Brain microvascular endothelial cell (primary cell): ENCODE measurements around the gene GSG1L.

Experiments used
- DNase-seq: peaks from one replicate; pipeline ENCODE4 v3.0.0-alpha.2; 2020
- H3K27ac ChIP-seq: fragments of 250-450 bp; sonication (Bioruptor Pico); 2 replicates; pipeline ENCODE4 v1.5.1; 2020; ENCODE audit warnings: mild to moderate bottlenecking, moderate library complexity
- H3K27me3 ChIP-seq: fragments of 250-450 bp; sonication (Bioruptor Pico); replicated peaks from 2 replicates; pipeline ENCODE4 v1.5.1; 2020; ENCODE audit warnings: mild to moderate bottlenecking
- H3K36me3 ChIP-seq: fragments of 250-450 bp; sonication (Bioruptor Pico); replicated peaks from 2 replicates; pipeline ENCODE4 v1.5.1; 2020; ENCODE audit warnings: mild to moderate bottlenecking
- H3K4me3 ChIP-seq: 2 replicates; pipeline ENCODE4 v1.5.1; 2011; ENCODE audit warnings: low read depth, mild to moderate bottlenecking, control low read depth, low read length, moderate library complexity
- in situ Hi-C: cut with HindIII; loops from 2 replicates; pipeline ENCODE4 v1.10.0; 2017; ENCODE audit warnings: low sequenced_read_pairs, low pct_ligation_motif_present
- TF ChIP-seq, protein P1 (sequence below): IDR thresholded peaks from 2 replicates; pipeline ENCODE4 v1.5.1; 2011; ENCODE audit warnings: low read depth, mild to moderate bottlenecking, moderate library complexity, low read length, control low read depth, inconsistent platforms; ENCODE audit errors: missing control alignments

GSG1L gene

DNA sequence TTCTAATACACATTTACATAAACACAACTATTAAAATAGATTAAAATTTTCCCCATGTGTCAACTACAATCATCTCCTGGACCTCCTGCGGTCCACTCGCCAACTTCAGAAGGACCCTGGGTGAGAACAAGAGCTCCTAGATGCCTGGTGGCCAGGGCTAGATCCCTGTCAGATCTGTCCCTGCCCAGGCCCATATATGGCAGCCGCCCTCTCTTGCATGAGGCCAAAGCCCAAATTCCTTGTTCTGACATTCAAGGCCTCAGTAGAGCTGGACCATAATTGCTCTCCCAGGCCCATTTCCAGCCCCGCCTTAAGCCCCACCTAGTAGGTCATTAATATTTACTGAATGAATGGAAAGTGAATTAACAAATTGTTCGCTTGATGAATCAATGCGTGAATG, 275.8 kb downstream of the GSG1L start:
- no peak overlapping the region for H3K27ac ChIP-seq
- no peaks in the 10 kb centered on the region for H3K27me3 ChIP-seq
- TF ChIP-seq, protein P1, sequence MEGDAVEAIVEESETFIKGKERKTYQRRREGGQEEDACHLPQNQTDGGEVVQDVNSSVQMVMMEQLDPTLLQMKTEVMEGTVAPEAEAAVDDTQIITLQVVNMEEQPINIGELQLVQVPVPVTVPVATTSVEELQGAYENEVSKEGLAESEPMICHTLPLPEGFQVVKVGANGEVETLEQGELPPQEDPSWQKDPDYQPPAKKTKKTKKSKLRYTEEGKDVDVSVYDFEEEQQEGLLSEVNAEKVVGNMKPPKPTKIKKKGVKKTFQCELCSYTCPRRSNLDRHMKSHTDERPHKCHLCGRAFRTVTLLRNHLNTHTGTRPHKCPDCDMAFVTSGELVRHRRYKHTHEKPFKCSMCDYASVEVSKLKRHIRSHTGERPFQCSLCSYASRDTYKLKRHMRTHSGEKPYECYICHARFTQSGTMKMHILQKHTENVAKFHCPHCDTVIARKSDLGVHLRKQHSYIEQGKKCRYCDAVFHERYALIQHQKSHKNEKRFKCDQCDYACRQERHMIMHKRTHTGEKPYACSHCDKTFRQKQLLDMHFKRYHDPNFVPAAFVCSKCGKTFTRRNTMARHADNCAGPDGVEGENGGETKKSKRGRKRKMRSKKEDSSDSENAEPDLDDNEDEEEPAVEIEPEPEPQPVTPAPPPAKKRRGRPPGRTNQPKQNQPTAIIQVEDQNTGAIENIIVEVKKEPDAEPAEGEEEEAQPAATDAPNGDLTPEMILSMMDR: no peak
- in situ Hi-C loops: no loop called here
- H3K36me3 ChIP-seq: no peaks in the 10 kb centered on the region
- DNase-seq: no peak
- H3K4me3 ChIP-seq: no peak overlapping the region

DNA sequence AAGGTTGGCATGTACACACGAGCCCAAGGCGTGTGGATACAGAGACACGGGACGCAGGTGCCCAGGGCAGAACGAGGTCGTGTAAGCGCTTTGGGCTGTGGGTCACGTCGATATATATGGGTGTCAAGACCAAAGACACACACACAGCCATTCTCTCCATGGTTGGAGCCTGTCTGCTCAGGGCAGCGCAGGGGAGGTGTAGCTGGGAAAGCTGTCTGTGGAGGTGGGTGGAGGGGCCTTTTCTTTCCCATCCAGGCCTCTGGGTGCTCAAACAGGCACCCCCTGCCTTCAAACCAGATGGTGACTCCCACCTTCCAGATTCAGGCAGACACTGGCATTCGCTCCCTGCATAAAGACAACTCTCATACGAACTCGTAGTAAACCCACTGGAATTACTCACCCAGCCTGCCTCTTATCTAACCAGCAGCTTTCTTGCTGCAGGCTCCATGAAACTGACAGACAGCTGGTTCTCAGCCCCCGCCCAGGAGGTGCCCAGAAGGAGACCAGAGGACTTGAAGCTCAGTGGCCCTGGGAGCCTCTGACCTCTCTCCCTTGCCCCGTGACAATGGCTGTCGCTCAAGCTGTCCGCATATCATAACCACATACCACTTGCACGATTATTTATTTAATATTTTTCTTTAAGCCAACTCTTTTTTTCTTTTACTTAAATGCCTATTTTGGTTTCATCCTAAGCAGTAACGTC, 276.4 kb downstream of the GSG1L start:
- no peak overlapping the region for H3K4me3 ChIP-seq
- in situ Hi-C loops: no loop called here
- TF ChIP-seq, protein P1: no peak
- H3K27ac ChIP-seq: no peak overlapping the region
- DNase-seq: no peak
- H3K36me3 ChIP-seq: no peaks in the 10 kb centered on the region
- H3K27me3 ChIP-seq: no peaks in the 10 kb centered on the region

DNA sequence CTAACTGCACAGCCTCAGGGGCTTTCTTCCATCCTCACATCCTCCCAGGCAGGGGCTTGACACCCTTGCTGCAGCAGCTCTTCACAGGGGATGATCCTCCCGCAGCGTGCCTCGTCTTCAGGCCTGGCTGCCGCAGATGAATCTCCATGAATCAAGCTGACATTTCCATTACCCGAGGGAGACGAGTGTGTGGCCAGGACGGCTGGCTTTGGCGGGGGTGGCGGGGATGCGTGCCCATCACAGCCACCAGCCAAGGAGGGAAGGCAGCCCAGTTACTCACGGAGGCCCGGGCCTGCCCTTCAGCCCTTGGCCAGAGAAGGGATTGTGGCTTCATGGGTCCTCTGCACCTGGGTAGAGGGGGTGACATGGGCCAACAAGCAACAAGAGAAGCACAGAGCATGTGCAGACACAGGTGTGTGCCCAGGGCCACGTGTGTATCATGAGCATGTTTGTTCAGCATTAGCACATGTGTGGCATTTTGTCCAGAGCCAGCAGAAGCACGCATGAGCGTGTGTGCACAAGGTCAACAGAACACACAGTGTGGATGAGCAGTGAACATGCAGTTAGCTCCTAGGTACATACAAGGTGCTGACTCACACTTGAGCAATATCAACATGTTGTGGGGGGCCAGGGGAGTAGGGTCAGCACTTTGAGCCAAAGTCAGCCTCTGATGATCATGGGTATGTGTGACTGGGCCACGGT, 277.1 kb downstream of the GSG1L start:
- no peaks in the 10 kb centered on the region for H3K36me3 ChIP-seq
- no peak overlapping the region for H3K27ac ChIP-seq
- no peak overlapping the region for H3K4me3 ChIP-seq
- TF ChIP-seq, protein P1: no peak
- no peak for DNase-seq
- no peaks in the 10 kb centered on the region for H3K27me3 ChIP-seq
- in situ Hi-C loops: no loop called here

DNA sequence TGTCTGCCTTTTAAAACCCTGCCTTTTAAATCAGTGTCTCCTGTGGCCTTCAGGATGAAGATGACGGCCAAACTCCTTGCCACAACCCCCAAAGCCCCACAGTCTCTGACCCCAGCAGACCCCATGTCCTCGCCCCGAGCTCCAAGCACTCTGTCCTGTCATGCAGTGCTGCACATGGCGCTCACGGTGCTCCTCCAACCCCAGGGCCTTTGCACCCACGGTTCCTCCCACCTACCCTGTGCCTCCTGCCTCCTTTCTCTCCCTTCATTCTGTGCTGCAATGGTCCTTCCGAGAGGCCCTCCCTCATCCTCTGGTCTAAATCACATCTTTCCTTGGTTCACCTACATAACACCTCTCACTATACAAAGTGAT, 278.2 kb downstream of the GSG1L start:
- H3K27me3 ChIP-seq: no peaks in the 10 kb centered on the region
- DNase-seq: no peak
- no peak overlapping the region for H3K27ac ChIP-seq
- no peak overlapping the region for H3K4me3 ChIP-seq
- TF ChIP-seq, protein P1: no peak
- no peaks in the 10 kb centered on the region for H3K36me3 ChIP-seq
- in situ Hi-C loops: no loop called here

DNA sequence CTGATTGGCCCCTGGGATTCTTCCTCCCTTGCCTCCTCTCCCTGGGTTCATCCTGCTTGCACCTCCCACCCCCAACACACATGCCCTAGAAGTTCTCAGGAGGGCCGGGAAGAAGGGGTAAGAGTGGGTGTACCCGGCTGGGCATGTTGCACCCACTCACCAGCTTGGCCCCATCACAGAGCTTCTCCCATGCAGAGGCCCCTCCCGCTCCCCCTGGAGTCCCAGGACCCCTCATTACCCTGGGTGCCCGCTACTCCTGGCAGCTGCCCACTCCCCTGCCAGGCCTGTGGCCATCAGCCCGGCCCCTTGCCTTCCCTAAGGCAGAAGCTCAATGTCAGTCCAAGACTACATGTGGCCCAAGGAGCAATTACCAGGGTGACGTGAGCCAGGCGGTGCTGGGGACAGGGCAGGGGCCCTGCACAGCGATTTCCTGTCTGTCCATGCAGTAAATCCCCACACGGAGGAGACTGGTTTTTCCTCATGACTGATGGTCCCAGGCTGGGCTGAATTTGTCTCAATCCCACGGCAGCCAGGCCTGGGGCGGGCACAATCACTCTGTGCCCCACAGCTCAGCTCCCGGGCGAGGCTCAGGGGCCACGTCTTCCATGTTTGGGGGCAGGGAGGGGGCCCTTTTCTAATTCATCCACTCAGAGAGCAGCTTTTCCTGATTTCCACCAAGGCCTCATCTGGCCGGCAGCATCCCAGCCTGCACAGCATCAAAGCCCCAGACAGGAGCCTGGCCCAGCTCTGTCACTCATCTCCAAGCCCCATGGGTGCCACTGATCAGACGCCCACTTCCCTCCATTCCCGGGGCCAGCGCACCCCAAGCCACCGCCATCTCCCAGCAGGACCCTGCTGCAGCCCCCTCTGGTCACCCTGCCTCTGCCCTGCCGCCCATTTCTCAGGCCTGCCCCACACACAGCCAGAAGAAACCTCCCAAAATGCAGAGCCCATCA, 278.9 kb downstream of the GSG1L start:
- DNase-seq: no peak
- Histone ChIP-seq H3K4me3 (no peak overlapping the region), H3K27me3 (no peaks in the 10 kb centered on the region), H3K27ac (no peak overlapping the region), H3K36me3 (no peaks in the 10 kb centered on the region)
- TF ChIP-seq, protein P1: no peak
- in situ Hi-C loops: no loop called here
